ENCODE results near the gene VSTM2L. TPM values are rescaled to one million over a fixed set of nuclear protein-coding genes. Genes with fewer than 3 reads are reported as not detected.

VSTM2L gene
- total and polyA plus RNA-seq, 2 of the 13 experiments (the other 11 are each of a cell fraction or from before 2014, with no cell fraction given): not detected

DNA sequence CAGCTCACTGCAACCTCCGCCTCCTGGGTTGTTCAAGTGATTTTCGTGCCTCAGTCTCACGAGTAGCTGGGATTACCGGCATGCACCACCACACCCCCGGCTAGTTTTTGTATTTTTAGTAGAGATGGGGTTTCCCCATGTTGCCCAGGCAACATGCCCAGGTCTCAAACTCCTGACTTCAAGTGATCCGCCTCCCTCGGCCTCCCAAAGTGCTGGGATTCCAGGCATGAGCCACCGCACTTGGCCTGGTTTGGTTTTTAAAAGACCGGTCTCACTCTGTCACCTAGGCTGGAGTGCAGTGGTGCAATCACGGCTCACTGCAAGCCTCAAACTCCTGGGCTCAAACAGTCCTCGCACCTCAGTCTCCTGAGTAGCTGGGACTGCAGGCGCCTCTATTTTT lies 40.1 kb downstream of the VSTM2L start:
- H4K20me1 ChIP-seq (ENCODE audit: insufficient read depth, low read length): no peaks in the 10 kb centered on the region
- POLR2A ChIA-PET: no interaction called here
- in situ Hi-C loops (cut with HindIII; ENCODE audit: extremely low pct_ligation_motif_present, low pct_unique_long_range_greater_than_20kb): no loop called here

More for the DNA sequence above, 40.1 kb downstream of the VSTM2L start:
- intact Hi-C loops (cut with micrococcal nuclease; ENCODE audit: unreplicated experiment): loop anchor here (5.0 kb wide), 1 partner anchor 279 kb away; no protein-coding TSS in a partner anchor
- no peaks in the 10 kb centered on the region for H3K36me3 ChIP-seq (replicated peaks in 1 of 2; ENCODE audit: control insufficient read depth in 1 of 2, insufficient read depth in 2 of 2, low read length in 2 of 2)
- peaks cover 9 to 17% of the 10 kb centered on the region in 2 experiments; a peak in 3 of 5 replicates for H3K27me3 ChIP-seq (ENCODE audit: control insufficient read depth in 1 of 2, insufficient read depth in 2 of 2, low read length in 2 of 2)
- no peak overlapping the region for H3K27ac ChIP-seq (ENCODE audit: extremely low read length, insufficient read depth, low read length)
- no TSS peak for BruUV-seq (replicated peaks)
- H3K79me2 ChIP-seq (ENCODE audit: insufficient read depth, low read length): no peaks in the 10 kb centered on the region
- no peak overlapping the region for H2AFZ ChIP-seq (ENCODE audit: low read length)
- no peak overlapping the region for H3K4me2 ChIP-seq (ENCODE audit: low read depth, low read length)
- H3K9ac ChIP-seq (ENCODE audit: insufficient read depth, low read depth, low read length): no peak overlapping the region
- ATAC-seq: no peak
- TF ChIP-seq SP5 (CRISPR knock-in tag; IDR thresholded peaks at IDR 0.05; ENCODE audit: borderline replicate concordance, low read depth): no peak
- TF ChIP-seq ZNF737 (CRISPR knock-in tag; IDR thresholded peaks at IDR 0.05; ENCODE audit: borderline replicate concordance): no peak
- TF ChIP-seq ZNF431 (CRISPR knock-in tag; IDR thresholded peaks at IDR 0.05; ENCODE audit: borderline replicate concordance, low read depth): no peak
- TF ChIP-seq ZNF235 (CRISPR knock-in tag; IDR thresholded peaks at IDR 0.05; ENCODE audit: borderline replicate concordance): no peak
- TF ChIP-seq ZNF225 (CRISPR knock-in tag; IDR thresholded peaks at IDR 0.05): no peak
- TF ChIP-seq MED8 (CRISPR knock-in tag; IDR thresholded peaks at IDR 0.05; ENCODE audit: insufficient replicate concordance): no peak
- TF ChIP-seq ZNF329 (CRISPR knock-in tag; IDR thresholded peaks at IDR 0.05; ENCODE audit: low read depth): no peak
- TF ChIP-seq ZNF816 (CRISPR knock-in tag; IDR thresholded peaks at IDR 0.05; ENCODE audit: borderline replicate concordance): no peak
- TF ChIP-seq ZNF768 (CRISPR knock-in tag; IDR thresholded peaks at IDR 0.05): no peak
- TF ChIP-seq ZBTB34 (CRISPR knock-in tag; IDR thresholded peaks at IDR 0.05): no peak
- no peak for FAIRE-seq
- 26% methylated on average over 12 of the region's 12 CpGs for WGBS (ENCODE audit: low lambda C conversion rate)
- no peak overlapping the region for H3K4me3 ChIP-seq (replicated peaks in 1 of 3; ENCODE audit: insufficient read depth in 1 of 3, low read depth in 2 of 3, low read length in 3 of 3)
- no peak for DNase-seq (ENCODE audit: low spot score)
- H3K9me3 ChIP-seq (ENCODE audit: low read length): no peaks in the 10 kb centered on the region
- peaks cover 16% of the 10 kb centered on the region for H3K4me1 ChIP-seq (ENCODE audit: insufficient read depth, low read length)
- CTCF ChIA-PET (ENCODE audit: low intra/inter-chr PET ratio, low total read pairs): interaction anchor here (2.6 kb wide), 1 partner anchor 50 kb away, joined by 19 read pairs; no protein-coding TSS in a partner anchor

All from HepG2 (cell line).